Keratinocyte (primary cell): ENCODE measurements around the gene SLC27A2. TPM values are rescaled to one million over a fixed set of nuclear protein-coding genes. Genes with fewer than 3 reads are reported as not detected.
"Not testable (repeated sequence)": the region's sequence is repeated elsewhere in the genome, so short reads cannot be mapped to it uniquely, and the experiment has no call there.

ENCODE experiments used
- DNase-seq: peaks from one replicate; pipeline ENCODE4 v3.0.0-alpha.2; 2011; ENCODE audit warnings: low read depth, missing footprints, low spot score
- FAIRE-seq: peaks from 2 replicates; lab custom pipeline; 2011; peaks lifted over from hg19 to GRCh38; lab: Jason Lieb, UNC
- H2AFZ ChIP-seq: 2 replicates; pipeline ENCODE4 v1.6.0; 2012; ENCODE audit warnings: low read length, control low read depth, inconsistent platforms; ENCODE audit not compliant: control insufficient read depth
- H3K27ac ChIP-seq: 2 replicates; pipeline ENCODE4 v1.5.1; 2011; ENCODE audit warnings: low read length; ENCODE audit not compliant: control insufficient read depth, insufficient read depth
- H3K27me3 ChIP-seq: 3 replicates; pipeline ENCODE4 v1.6.0; 2011; ENCODE audit warnings: low read length; ENCODE audit not compliant: control insufficient read depth, insufficient read depth; ENCODE audit errors: extremely low read depth
- H3K36me3 ChIP-seq, 2 experiments: 2 replicates in 1 of 2; 3 replicates in 1 of 2; pipeline ENCODE4 v1.5.1; 2011; ENCODE audit warnings: low read length in 2 of 2, mild to moderate bottlenecking in 1 of 2; ENCODE audit not compliant: control insufficient read depth in 2 of 2, insufficient read depth in 2 of 2; ENCODE audit errors: extremely low read depth in 1 of 2
- H3K4me1 ChIP-seq: 3 replicates; pipeline ENCODE4 v1.5.1; 2011; ENCODE audit warnings: low read length; ENCODE audit not compliant: control insufficient read depth, insufficient read depth; ENCODE audit errors: extremely low read depth
- H3K4me2 ChIP-seq: 3 replicates; pipeline ENCODE4 v1.6.0; 2011; ENCODE audit warnings: low read depth, low read length; ENCODE audit not compliant: control insufficient read depth, insufficient read depth; ENCODE audit errors: extremely low read depth
- H3K4me3 ChIP-seq, 3 experiments: fragments of 200-600 bp in 1 of 3; sonication (generic) in 1 of 3; 2 replicates in 2 of 3; 3 replicates in 1 of 3; pipeline ENCODE4 v1.5.1; 2011 to 2016; ENCODE audit warnings: low read length in 3 of 3, mild to moderate bottlenecking in 3 of 3, control low read depth in 2 of 3, inconsistent platforms in 1 of 3, low read depth in 1 of 3, mixed read lengths in 1 of 3, mixed run types in 1 of 3, moderate library complexity in 1 of 3; ENCODE audit not compliant: control insufficient read depth in 2 of 3, insufficient read depth in 2 of 3; ENCODE audit errors: extremely low read depth in 1 of 3
- H3K79me2 ChIP-seq: 2 replicates; pipeline ENCODE4 v1.6.0; 2012; ENCODE audit warnings: low read length; ENCODE audit not compliant: control insufficient read depth, insufficient read depth
- H3K9ac ChIP-seq: 3 replicates; pipeline ENCODE4 v1.6.0; 2011; ENCODE audit warnings: low read length; ENCODE audit not compliant: control insufficient read depth, insufficient read depth; ENCODE audit errors: extremely low read depth
- H3K9me1 ChIP-seq: 3 replicates; pipeline ENCODE4 v1.6.0; 2011; ENCODE audit warnings: low read length; ENCODE audit not compliant: control insufficient read depth, insufficient read depth; ENCODE audit errors: extremely low read depth
- H3K9me3 ChIP-seq: 2 replicates; pipeline ENCODE4 v1.5.1; 2012; ENCODE audit warnings: low read depth, low read length; ENCODE audit not compliant: control insufficient read depth
- H4K20me1 ChIP-seq: 3 replicates; pipeline ENCODE4 v1.6.0; 2011; ENCODE audit warnings: low read length; ENCODE audit not compliant: control insufficient read depth, insufficient read depth; ENCODE audit errors: extremely low read depth
- EZH2 ChIP-seq: IDR thresholded peaks from one replicate; pipeline ENCODE4 v1.6.1; 2012; ENCODE audit warnings: inconsistent platforms, mild to moderate bottlenecking, low read length, moderate library complexity
- dilution Hi-C: fragments of 300-500 bp; cut with MboI; formaldehyde crosslinking; loops from one replicate; pipeline ENCODE4 v1.7.0; 2020; ENCODE audit warnings: low sequenced_read_pairs; ENCODE audit not compliant: extremely low pct_ligation_motif_present
- polyA plus RNA-seq, 5 experiments: library from polyadenylated mRNA; depleted of rRNA in 3 of 5; stranded (reverse) in 3 of 5; stranded (forward) in 1 of 5; unstranded in 1 of 5; fragments of >200 nt; gene quantifications; 1 replicate in 1 of 5; 2 replicates in 3 of 5; 3 replicates in 1 of 5; pipeline versions ENCODE4 v1.2.1 to v1.2.3, GENCODE V29; 2011 to 2012; ENCODE audit warnings: missing spikeins in 2 of 5, low read depth in 1 of 5, low replicate concordance in 1 of 5
- TF ChIP-seq, protein P1 (sequence below), 3 experiments: IDR thresholded peaks in 1 of 3; conservative IDR thresholded peaks in 1 of 3; optimal IDR thresholded peaks in 1 of 3; 2 replicates in 2 of 3; 3 replicates in 1 of 3; pipeline versions ENCODE3 to v1.5.1; 2011; ENCODE audit warnings: low read length in 3 of 3, mild to moderate bottlenecking in 3 of 3, moderate library complexity in 2 of 3, control low read depth in 1 of 3, inconsistent platforms in 1 of 3; ENCODE audit not compliant: insufficient read depth in 2 of 3; ENCODE audit errors: extremely low read depth in 1 of 3

Gene SLC27A2
- polyA plus RNA-seq, 1 donor (not counting 4 experiments of a cell fraction or from before 2014, with no cell fraction given): 0.34 TPM

DNA sequence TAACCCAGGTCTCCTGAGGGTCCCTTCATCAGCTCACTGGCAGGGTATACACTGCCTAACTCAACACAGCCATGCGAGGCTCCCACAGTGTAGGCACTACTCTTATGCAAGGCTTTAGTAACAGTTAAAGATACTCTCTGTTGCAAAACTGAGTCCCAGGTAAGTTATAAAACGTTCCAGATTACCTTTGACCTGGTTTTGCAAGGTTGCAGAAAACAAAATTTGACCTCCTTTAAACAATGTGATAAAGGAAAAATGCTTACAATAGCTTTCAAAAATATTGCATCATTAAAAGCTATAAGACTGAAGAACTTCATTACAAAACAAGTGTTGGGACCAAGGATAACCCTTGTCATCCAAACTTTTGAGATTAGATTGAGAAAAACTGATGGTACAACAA lies 5.5 kb downstream of the SLC27A2 start:
- DNase-seq: no peak
- TF ChIP-seq, protein P1, sequence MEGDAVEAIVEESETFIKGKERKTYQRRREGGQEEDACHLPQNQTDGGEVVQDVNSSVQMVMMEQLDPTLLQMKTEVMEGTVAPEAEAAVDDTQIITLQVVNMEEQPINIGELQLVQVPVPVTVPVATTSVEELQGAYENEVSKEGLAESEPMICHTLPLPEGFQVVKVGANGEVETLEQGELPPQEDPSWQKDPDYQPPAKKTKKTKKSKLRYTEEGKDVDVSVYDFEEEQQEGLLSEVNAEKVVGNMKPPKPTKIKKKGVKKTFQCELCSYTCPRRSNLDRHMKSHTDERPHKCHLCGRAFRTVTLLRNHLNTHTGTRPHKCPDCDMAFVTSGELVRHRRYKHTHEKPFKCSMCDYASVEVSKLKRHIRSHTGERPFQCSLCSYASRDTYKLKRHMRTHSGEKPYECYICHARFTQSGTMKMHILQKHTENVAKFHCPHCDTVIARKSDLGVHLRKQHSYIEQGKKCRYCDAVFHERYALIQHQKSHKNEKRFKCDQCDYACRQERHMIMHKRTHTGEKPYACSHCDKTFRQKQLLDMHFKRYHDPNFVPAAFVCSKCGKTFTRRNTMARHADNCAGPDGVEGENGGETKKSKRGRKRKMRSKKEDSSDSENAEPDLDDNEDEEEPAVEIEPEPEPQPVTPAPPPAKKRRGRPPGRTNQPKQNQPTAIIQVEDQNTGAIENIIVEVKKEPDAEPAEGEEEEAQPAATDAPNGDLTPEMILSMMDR (optimal IDR thresholded peaks at IDR 0.05 in 1 of 3, IDR thresholded peaks at IDR 0.05 in 1 of 3, conservative IDR thresholded peaks at IDR 0.05 in 1 of 3; ENCODE audit: extremely low read depth in 1 of 3, insufficient read depth in 2 of 3, low read length in 3 of 3): no peak
- no peak for TF ChIP-seq EZH2
- no peak for FAIRE-seq
- Histone ChIP-seq H3K4me1 (peaks cover 5% of the 10 kb centered on the region), H3K9me1 (no peaks in the 10 kb centered on the region), H3K79me2 (no peaks in the 10 kb centered on the region), H3K27ac (no peak overlapping the region), H3K36me3 (no peaks in the 10 kb centered on the region), H3K4me3 (no peak overlapping the region), H3K4me2 (no peak overlapping the region), H3K27me3 (peaks cover 10% of the 10 kb centered on the region), H3K9ac (no peak overlapping the region), H4K20me1 (no peaks in the 10 kb centered on the region), H2AFZ (no peak overlapping the region), H3K9me3 (no peaks in the 10 kb centered on the region)
- dilution Hi-C loops: no loop called here

DNA sequence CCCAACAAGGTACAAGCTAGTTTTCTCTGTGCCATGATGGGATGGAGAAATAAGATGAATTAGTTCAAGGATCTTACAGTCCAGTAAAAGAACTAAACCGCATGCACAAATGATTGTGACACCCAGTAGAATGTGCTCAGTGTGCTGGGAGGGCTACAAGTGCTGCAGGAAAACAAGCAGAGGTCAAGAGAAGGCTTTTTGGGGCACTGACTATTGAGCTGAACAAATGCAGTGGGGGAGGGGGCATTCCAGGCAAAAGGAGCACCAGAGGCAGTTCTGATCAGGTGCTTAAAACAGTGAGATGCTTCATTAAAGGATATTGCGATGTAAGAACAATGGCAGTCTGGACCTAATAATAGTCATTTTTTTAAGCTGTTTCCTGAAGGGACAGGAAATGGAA lies 6.0 kb downstream of the SLC27A2 start:
- Histone ChIP-seq H3K4me2 (no peak overlapping the region), H3K27ac (no peak overlapping the region), H3K79me2 (no peaks in the 10 kb centered on the region), H3K9me3 (no peaks in the 10 kb centered on the region), H3K4me1 (peaks cover 4% of the 10 kb centered on the region), H3K4me3 (no peak overlapping the region), H3K9ac (no peak overlapping the region), H3K9me1 (no peaks in the 10 kb centered on the region), H3K36me3 (no peaks in the 10 kb centered on the region), H2AFZ (no peak overlapping the region), H3K27me3 (peaks cover 7% of the 10 kb centered on the region), H4K20me1 (no peaks in the 10 kb centered on the region)
- TF ChIP-seq, protein P1 (optimal IDR thresholded peaks at IDR 0.05 in 1 of 3, IDR thresholded peaks at IDR 0.05 in 1 of 3, conservative IDR thresholded peaks at IDR 0.05 in 1 of 3; ENCODE audit: extremely low read depth in 1 of 3, insufficient read depth in 2 of 3, low read length in 3 of 3): no peak
- no peak for TF ChIP-seq EZH2
- no peak for DNase-seq
- FAIRE-seq: no peak
- dilution Hi-C loops: no loop called here

DNA sequence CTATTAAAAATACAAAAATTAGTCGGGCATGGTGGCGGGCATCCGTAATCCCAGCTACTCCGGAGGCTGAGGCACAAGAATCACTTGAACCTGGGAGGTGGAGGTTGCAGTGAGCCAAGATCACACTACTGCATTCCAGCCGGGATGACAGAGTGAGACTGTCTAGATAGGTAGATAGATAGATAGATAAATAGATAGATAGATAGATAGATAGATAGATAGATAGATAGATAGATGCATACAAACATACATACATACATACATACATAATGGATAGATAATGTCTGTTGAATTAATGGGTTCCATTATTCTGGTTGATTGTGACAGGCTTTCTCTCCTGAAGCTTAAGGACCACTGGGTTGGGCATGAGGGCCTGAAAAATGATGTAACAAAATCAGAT lies 6.8 kb downstream of the SLC27A2 start:
- H3K27me3 ChIP-seq, H3K36me3 ChIP-seq, H2AFZ ChIP-seq, FAIRE-seq, H3K4me2 ChIP-seq, H3K79me2 ChIP-seq, H3K9me3 ChIP-seq, H3K27ac ChIP-seq, H4K20me1 ChIP-seq, H3K4me3 ChIP-seq, dilution Hi-C loops, H3K9ac ChIP-seq, DNase-seq, H3K9me1 ChIP-seq: not testable (repeated sequence)
- H3K4me1 ChIP-seq: peaks cover 12% of the 10 kb centered on the region
